PFSK-1 (cell line): ENCODE measurements around the gene SLC12A3.

Experiments used
- FOXP2 ChIP-seq: optimal IDR thresholded peaks from 2 replicates; pipeline ENCODE3; 2011; ENCODE audit warnings: borderline replicate concordance, control low read depth, inconsistent platforms; ENCODE audit not compliant: insufficient read depth; ENCODE audit errors: extremely low read length, extremely low read depth
- POLR2AphosphoS5 ChIP-seq: IDR thresholded peaks from 2 replicates; pipeline ENCODE4 v1.6.1; 2012; ENCODE audit warnings: low read depth, mild to moderate bottlenecking, control low read depth, low read length, moderate library complexity
- REST ChIP-seq, 2 experiments: IDR thresholded peaks; 2 replicates each; pipeline versions ENCODE4 v1.6.1 to v1.8.0; 2011 to 2012; ENCODE audit warnings: low read depth in 2 of 2, low read length in 2 of 2, control low read depth in 1 of 2, inconsistent platforms in 1 of 2, mild to moderate bottlenecking in 1 of 2, moderate library complexity in 1 of 2; ENCODE audit not compliant: insufficient read depth in 1 of 2
- SIN3A ChIP-seq: IDR thresholded peaks from 2 replicates; pipeline ENCODE4 v1.6.1; 2012; ENCODE audit warnings: mild to moderate bottlenecking, low read length, moderate library complexity, borderline replicate concordance; ENCODE audit not compliant: insufficient read depth
- TAF1 ChIP-seq: IDR thresholded peaks from 2 replicates; pipeline ENCODE4 v1.6.1; 2012; ENCODE audit warnings: low read length, control low read depth, borderline replicate concordance; ENCODE audit not compliant: insufficient read depth

GRCh38 chr16:56858374-56858773 lies 6.6 kb upstream of the SLC12A3 start:
- TF ChIP-seq SIN3A (no peak), POLR2AphosphoS5 (no peak), TAF1 (no peak), REST (IDR thresholded peaks at IDR 0.05; ENCODE audit: insufficient read depth in 1 of 2, low read depth in 2 of 2, low read length in 2 of 2) (no peak), FOXP2 (no peak)
